ENCODE measurements around the gene COPB1. TPM values are rescaled to one million over a fixed set of nuclear protein-coding genes. Genes with fewer than 3 reads are reported as not detected.
A peak's percentile ranks its signal among the peaks of the same experiment; 100 is the strongest.

Gene COPB1
- total and polyA plus RNA-seq, 9 of the 15 experiments (the other 6 are each of a cell fraction or from before 2014, with no cell fraction given) = 64.7 to 188 (median 91.6) TPM

DNA sequence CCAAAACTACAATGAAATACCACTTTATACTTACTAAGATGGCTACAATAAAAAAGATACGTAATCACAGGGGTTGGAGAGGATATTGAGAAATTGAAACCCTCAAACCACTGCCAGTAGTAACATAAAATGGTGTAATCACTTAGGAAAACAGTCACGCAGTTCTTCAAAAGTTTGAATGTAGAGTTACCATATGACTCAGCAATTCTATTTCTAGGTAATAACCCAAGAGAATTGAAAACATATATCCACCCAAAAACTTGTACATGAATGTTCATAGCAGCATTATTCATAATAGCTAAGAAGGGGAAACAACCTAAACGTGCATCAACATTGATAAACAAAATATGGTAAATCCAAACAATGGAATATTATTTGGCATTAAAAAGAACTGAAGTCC is 45.0 kb upstream of the COPB1 start:
- Histone ChIP-seq H3K4me1 (replicated peaks in 1 of 2; ENCODE audit: control insufficient read depth in 2 of 2, insufficient read depth in 2 of 2, low read length in 2 of 2) (peaks cover 0 to 13% of the 10 kb centered on the region in 2 experiments; a peak in 3 of 5 replicates), H3K9me1 (ENCODE audit: control insufficient read depth, insufficient read depth, low read length) (no peaks in the 10 kb centered on the region), H3K27ac (ENCODE audit: extremely low read depth, low read depth, low read length) (peak overlapping the region; percentile 53; the same call in 2 of the 3 replicates), H2AFZ (ENCODE audit: low read depth, low read length) (peak overlapping the region; percentile 44; the same call in 1 of the 2 replicates), H3K27me3 (ENCODE audit: control insufficient read depth in 2 of 2, insufficient read depth in 2 of 2, low read length in 2 of 2) (no peaks in the 10 kb centered on the region), H3K9ac (ENCODE audit: insufficient read depth in 1 of 2, low read depth in 2 of 2, low read length in 2 of 2) (no peak overlapping the region), H3K79me2 (ENCODE audit: control insufficient read depth, insufficient read depth, low read length) (peaks cover 2% of the 10 kb centered on the region; the same call in 1 of the 3 replicates), H3K9me3 (replicated peaks; ENCODE audit: control insufficient read depth, insufficient read depth, low read depth, low read length) (no peaks in the 10 kb centered on the region), H3K4me3 (no peak overlapping the region), H3K4me2 (ENCODE audit: insufficient read depth, low read length) (peak overlapping the region; percentile 7; the same call in 1 of the 2 replicates), H3K36me3 (ENCODE audit: control insufficient read depth, insufficient read depth, low read length) (peaks cover 5% of the 10 kb centered on the region; the same call in 2 of the 3 replicates), H4K20me1 (replicated peaks; ENCODE audit: control insufficient read depth, insufficient read depth, low read length) (no peaks in the 10 kb centered on the region)
- BruUV-seq (replicated peaks) = no TSS peak
- DNase-seq (ENCODE audit: extremely low read depth in 1 of 4, low spot score in 3 of 4) = peak in 1 of 4 experiments; percentile 32
- CTCF ChIA-PET (ENCODE audit: low intra/inter-chr PET ratio) = no interaction called here
- 8% methylated on average over 3 of the region's 3 CpGs for WGBS (ENCODE audit: insufficient coverage, low coverage, missing lambda C conversion rate)
- POLR2A ChIA-PET = interaction anchor here (1.0 kb wide), 1 partner anchor 23 kb away, joined by 3 read pairs; no protein-coding TSS in a partner anchor
- intact Hi-C loops (cut with micrococcal nuclease) (no loop called here), in situ Hi-C loops (cut with MboI) (no loop called here)
- peak; percentile 52 for ATAC-seq
- peak; percentile 56 for FAIRE-seq
- TF ChIP-seq ZNF311 (CRISPR knock-in tag; IDR thresholded peaks at IDR 0.05) (no peak), EP400 (IDR thresholded peaks at IDR 0.05) (no peak), ZNF444 (CRISPR knock-in tag; IDR thresholded peaks at IDR 0.05) (no peak), MEF2D (tag; conservative IDR thresholded peaks at IDR 0.05; ENCODE audit: low read depth) (0 out of 2 replicates have a peak, but pooled peaks have one; percentile 23), DPF2 (IDR thresholded peaks at IDR 0.05) (peak; percentile 44; the same call in 1 of the 2 replicates), MAFK (IDR thresholded peaks at IDR 0.05; ENCODE audit: low read length) (peak; percentile 88; the same call in 1 of the 2 replicates), RB1 (IDR thresholded peaks at IDR 0.05; ENCODE audit: low read depth) (no peak), ELF1 (tag; IDR thresholded peaks at IDR 0.05) (no peak), ZNF316 (IDR thresholded peaks at IDR 0.05) (peak; percentile 98), FOXM1 (IDR thresholded peaks at IDR 0.05; ENCODE audit: low read depth) (peak; percentile 82), FOXM1 (CRISPR knock-in tag; IDR thresholded peaks at IDR 0.05; ENCODE audit: low read depth) (no peak), MEF2A (IDR thresholded peaks at IDR 0.05; ENCODE audit: control insufficient read depth, low read depth, low read length) (peak; percentile 54; the same call in 1 of the 2 replicates), BACH1 (tag; IDR thresholded peaks at IDR 0.05) (peak; percentile 83), KLF6 (CRISPR knock-in tag; IDR thresholded peaks at IDR 0.05; ENCODE audit: borderline replicate concordance) (no peak), JUND (IDR thresholded peaks at IDR 0.05; ENCODE audit: borderline replicate concordance, low read depth, low read length) (no peak), JUND (tag; IDR thresholded peaks at IDR 0.05; ENCODE audit: borderline replicate concordance, low read depth, low read length) (peak; percentile 24; the same call in 1 of the 3 replicates), ZNF197 (CRISPR knock-in tag; IDR thresholded peaks at IDR 0.05; ENCODE audit: low read depth) (no peak), SMC3 (conservative IDR thresholded peaks at IDR 0.05; ENCODE audit: insufficient read depth, low read depth, low read length) (no peak), ZSCAN29 (IDR thresholded peaks at IDR 0.05) (no peak), NFE2L1 (tag; IDR thresholded peaks at IDR 0.05; ENCODE audit: borderline replicate concordance, low read depth) (peak; percentile 92)
- TF ChIP-seq, protein P1, sequence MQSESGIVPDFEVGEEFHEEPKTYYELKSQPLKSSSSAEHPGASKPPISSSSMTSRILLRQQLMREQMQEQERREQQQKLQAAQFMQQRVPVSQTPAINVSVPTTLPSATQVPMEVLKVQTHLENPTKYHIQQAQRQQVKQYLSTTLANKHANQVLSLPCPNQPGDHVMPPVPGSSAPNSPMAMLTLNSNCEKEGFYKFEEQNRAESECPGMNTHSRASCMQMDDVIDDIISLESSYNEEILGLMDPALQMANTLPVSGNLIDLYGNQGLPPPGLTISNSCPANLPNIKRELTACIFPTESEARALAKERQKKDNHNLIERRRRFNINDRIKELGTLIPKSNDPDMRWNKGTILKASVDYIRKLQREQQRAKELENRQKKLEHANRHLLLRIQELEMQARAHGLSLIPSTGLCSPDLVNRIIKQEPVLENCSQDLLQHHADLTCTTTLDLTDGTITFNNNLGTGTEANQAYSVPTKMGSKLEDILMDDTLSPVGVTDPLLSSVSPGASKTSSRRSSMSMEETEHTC (IDR thresholded peaks at IDR 0.05) = no peak
- TF ChIP-seq, protein P2, sequence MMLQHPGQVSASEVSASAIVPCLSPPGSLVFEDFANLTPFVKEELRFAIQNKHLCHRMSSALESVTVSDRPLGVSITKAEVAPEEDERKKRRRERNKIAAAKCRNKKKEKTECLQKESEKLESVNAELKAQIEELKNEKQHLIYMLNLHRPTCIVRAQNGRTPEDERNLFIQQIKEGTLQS (IDR thresholded peaks at IDR 0.05) = peak; percentile 42; the same call in 1 of the 2 replicates
- TF ChIP-seq, protein P2 (CRISPR knock-in tag; conservative IDR thresholded peaks at IDR 0.05) = no peak

Data from K562 (cell line).